Loucy (cell line): ENCODE data around the gene SLC35F3.

ENCODE experiments used
- H2AFZ ChIP-seq: fragments of 200-600 bp; sonication (generic); 2 replicates; pipeline ENCODE4 v1.6.0; 2016; ENCODE audit warnings: antibody characterized with exemption, mild to moderate bottlenecking, low read length, moderate library complexity
- H3F3A ChIP-seq: fragments of 200-600 bp; 2 replicates; pipeline ENCODE4 v1.6.0; 2016; ENCODE audit warnings: antibody characterized with exemption, low read depth, mild to moderate bottlenecking
- H3K27me3 ChIP-seq: fragments of 200-600 bp; sonication (generic); 2 replicates; pipeline ENCODE4 v1.6.1; 2014; ENCODE audit warnings: low read length, mild to moderate bottlenecking; ENCODE audit not compliant: insufficient read depth, poor library complexity, severe bottlenecking
- H3K36me3 ChIP-seq: fragments of 200-600 bp; sonication (generic); 2 replicates; pipeline ENCODE4 v1.6.1; 2016; ENCODE audit warnings: low read length; ENCODE audit not compliant: insufficient read depth
- H3K4me1 ChIP-seq: fragments of 200-600 bp; sonication (generic); 2 replicates; pipeline ENCODE4 v1.5.1; 2014; ENCODE audit warnings: low read length, mild to moderate bottlenecking; ENCODE audit not compliant: insufficient read depth, poor library complexity, severe bottlenecking
- H3K4me2 ChIP-seq: fragments of 200-600 bp; sonication (generic); 2 replicates; pipeline ENCODE4 v1.6.0; 2014; ENCODE audit warnings: antibody characterized with exemption, low read length, low read depth, mild to moderate bottlenecking; ENCODE audit not compliant: poor library complexity, severe bottlenecking
- H3K4me3 ChIP-seq: fragments of 200-600 bp; sonication (generic); 2 replicates; pipeline ENCODE4 v1.5.1; 2014; ENCODE audit warnings: low read length, mild to moderate bottlenecking, mixed read lengths; ENCODE audit not compliant: poor library complexity, severe bottlenecking
- H3K79me2 ChIP-seq: fragments of 200-600 bp; sonication (generic); 2 replicates; pipeline ENCODE4 v1.6.1; 2014; ENCODE audit warnings: low read length; ENCODE audit not compliant: insufficient read depth
- H3K9ac ChIP-seq: fragments of 200-600 bp; sonication (generic); 2 replicates; pipeline ENCODE4 v1.6.0; 2014; ENCODE audit warnings: mild to moderate bottlenecking, low read depth, low read length, moderate library complexity; ENCODE audit not compliant: poor library complexity, severe bottlenecking
- H3K9me2 ChIP-seq: fragments of 200-600 bp; sonication (generic); replicated peaks from 2 replicates; pipeline ENCODE4 v1.6.1; 2016; ENCODE audit warnings: low read depth, low read length, mixed read lengths
- H3K9me3 ChIP-seq: fragments of 200-600 bp; sonication (generic); 2 replicates; pipeline ENCODE4 v1.6.1; 2014; ENCODE audit warnings: mild to moderate bottlenecking, antibody characterized with exemption, low read length, low read depth; ENCODE audit not compliant: insufficient read depth
- H4K20me1 ChIP-seq: fragments of 200-600 bp; sonication (generic); 2 replicates; pipeline ENCODE4 v1.6.0; 2014; ENCODE audit warnings: antibody characterized with exemption, low read length, mild to moderate bottlenecking; ENCODE audit not compliant: insufficient read depth, poor library complexity, severe bottlenecking
- EZH2phosphoT487 ChIP-seq: fragments of 200-600 bp; IDR thresholded peaks from 2 replicates; pipeline ENCODE4 v1.6.1; 2018; ENCODE audit warnings: antibody characterized with exemption, mild to moderate bottlenecking, moderate library complexity, borderline replicate concordance
- TF ChIP-seq, protein P1 (sequence below): fragments of 200-600 bp; sonication (generic); conservative IDR thresholded peaks from 2 replicates; pipeline ENCODE4 v1.5.1; 2014; ENCODE audit warnings: mild to moderate bottlenecking, antibody characterized with exemption, low read length

SLC35F3 gene

DNA sequence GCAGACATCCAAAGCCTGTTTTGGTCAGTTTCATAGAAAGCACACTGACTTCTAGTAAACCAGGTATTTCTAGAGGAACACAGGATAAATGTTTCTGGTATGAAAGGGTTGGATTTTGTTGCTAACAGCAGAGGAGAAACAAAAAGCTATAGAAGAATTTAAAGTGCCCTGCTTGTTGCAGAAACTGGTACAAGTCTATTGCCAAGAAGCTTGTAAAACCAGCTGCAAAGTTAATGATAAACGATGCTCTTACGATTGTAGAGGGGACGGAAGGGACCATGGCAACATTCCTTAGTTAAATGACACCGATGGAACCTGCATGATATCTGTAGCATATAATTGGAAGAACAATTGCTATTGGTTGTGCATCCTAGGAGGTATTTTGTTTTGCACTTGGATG is 40.1 kb downstream of the SLC35F3 start:
- H3F3A ChIP-seq: no peaks in the 10 kb centered on the region
- H3K9me3 ChIP-seq: no peaks in the 10 kb centered on the region
- H4K20me1 ChIP-seq: no peaks in the 10 kb centered on the region
- no peaks in the 10 kb centered on the region for H3K27me3 ChIP-seq
- no peaks in the 10 kb centered on the region for H3K36me3 ChIP-seq
- H3K4me1 ChIP-seq: no peaks in the 10 kb centered on the region
- H2AFZ ChIP-seq: no peak overlapping the region
- no peak overlapping the region for H3K4me2 ChIP-seq
- H3K79me2 ChIP-seq: no peaks in the 10 kb centered on the region
- no peaks in the 10 kb centered on the region for H3K9me2 ChIP-seq
- no peak overlapping the region for H3K4me3 ChIP-seq
- TF ChIP-seq EZH2phosphoT487: no peak
- TF ChIP-seq, protein P1, sequence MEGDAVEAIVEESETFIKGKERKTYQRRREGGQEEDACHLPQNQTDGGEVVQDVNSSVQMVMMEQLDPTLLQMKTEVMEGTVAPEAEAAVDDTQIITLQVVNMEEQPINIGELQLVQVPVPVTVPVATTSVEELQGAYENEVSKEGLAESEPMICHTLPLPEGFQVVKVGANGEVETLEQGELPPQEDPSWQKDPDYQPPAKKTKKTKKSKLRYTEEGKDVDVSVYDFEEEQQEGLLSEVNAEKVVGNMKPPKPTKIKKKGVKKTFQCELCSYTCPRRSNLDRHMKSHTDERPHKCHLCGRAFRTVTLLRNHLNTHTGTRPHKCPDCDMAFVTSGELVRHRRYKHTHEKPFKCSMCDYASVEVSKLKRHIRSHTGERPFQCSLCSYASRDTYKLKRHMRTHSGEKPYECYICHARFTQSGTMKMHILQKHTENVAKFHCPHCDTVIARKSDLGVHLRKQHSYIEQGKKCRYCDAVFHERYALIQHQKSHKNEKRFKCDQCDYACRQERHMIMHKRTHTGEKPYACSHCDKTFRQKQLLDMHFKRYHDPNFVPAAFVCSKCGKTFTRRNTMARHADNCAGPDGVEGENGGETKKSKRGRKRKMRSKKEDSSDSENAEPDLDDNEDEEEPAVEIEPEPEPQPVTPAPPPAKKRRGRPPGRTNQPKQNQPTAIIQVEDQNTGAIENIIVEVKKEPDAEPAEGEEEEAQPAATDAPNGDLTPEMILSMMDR: no peak
- H3K9ac ChIP-seq: no peak overlapping the region

DNA sequence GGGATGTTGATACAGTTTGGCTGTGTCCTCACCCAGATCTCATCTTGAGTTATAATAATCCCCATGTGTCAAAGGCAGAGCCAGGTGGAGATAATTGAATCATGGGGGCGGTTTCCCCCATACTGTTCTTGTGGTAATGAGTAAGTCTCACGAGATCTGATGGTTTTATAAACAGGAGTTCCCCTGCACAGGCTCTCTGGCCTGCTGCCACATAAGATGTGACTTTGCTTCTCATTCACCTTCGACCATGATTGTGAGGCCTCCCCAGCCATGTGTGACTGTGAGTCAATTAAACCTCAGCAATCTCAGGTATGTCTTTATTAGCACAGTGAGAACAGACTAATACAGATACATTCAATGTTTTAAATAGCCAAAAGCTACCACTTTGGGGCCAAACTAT is 41.1 kb downstream of the SLC35F3 start:
- H3K4me2 ChIP-seq: no peak overlapping the region
- no peaks in the 10 kb centered on the region for H3F3A ChIP-seq
- H2AFZ ChIP-seq: no peak overlapping the region
- TF ChIP-seq, protein P1: no peak
- TF ChIP-seq EZH2phosphoT487: no peak
- H3K27me3 ChIP-seq: no peaks in the 10 kb centered on the region
- H3K9me2 ChIP-seq: no peaks in the 10 kb centered on the region
- H4K20me1 ChIP-seq: no peaks in the 10 kb centered on the region
- H3K9me3 ChIP-seq: no peaks in the 10 kb centered on the region
- no peaks in the 10 kb centered on the region for H3K79me2 ChIP-seq
- H3K4me1 ChIP-seq: no peaks in the 10 kb centered on the region
- H3K4me3 ChIP-seq: no peak overlapping the region
- no peaks in the 10 kb centered on the region for H3K36me3 ChIP-seq
- H3K9ac ChIP-seq: no peak overlapping the region

DNA sequence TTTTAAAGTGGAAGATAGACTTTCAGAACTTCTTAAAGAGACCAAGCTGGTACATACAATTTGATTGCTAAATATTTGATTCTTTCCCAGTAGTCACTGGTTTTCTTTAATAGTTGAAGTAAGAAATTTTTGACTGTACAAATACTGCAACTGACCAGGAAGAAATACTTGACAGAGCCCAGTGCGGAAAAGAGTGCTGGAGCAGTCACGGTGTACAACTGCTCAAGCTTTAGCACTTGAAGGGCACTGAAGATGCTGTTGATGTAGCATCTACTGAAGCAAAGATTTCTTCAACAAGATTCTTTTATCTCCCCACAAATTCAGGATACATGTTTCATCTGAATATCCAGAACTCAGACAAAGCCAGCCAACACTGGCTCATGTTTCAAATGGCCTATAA is 41.5 kb downstream of the SLC35F3 start:
- Histone ChIP-seq H3F3A (no peaks in the 10 kb centered on the region), H3K4me3 (no peak overlapping the region), H3K9ac (no peak overlapping the region), H3K36me3 (no peaks in the 10 kb centered on the region), H3K4me1 (no peaks in the 10 kb centered on the region), H3K79me2 (no peaks in the 10 kb centered on the region), H2AFZ (no peak overlapping the region), H3K9me2 (no peaks in the 10 kb centered on the region), H3K27me3 (no peaks in the 10 kb centered on the region), H3K4me2 (no peak overlapping the region), H4K20me1 (no peaks in the 10 kb centered on the region), H3K9me3 (no peaks in the 10 kb centered on the region)
- TF ChIP-seq EZH2phosphoT487: no peak
- TF ChIP-seq, protein P1: no peak
